Measurements from ENCODE around the gene SLBP.

GRCh38 chr4:1644891-1645657 lies 67.0 kb downstream of the SLBP start:
- TF ChIP-seq CTCF (conservative IDR thresholded peaks at IDR 0.05) = no peak
- no peak for TF ChIP-seq EZH2 (IDR thresholded peaks at IDR 0.05; ENCODE audit: low read depth)

Measured in PC-9 (cell line).